HEK293 (cell line): ENCODE measurements around the gene TMEM263.

Experiments used
- BCL11B ChIP-seq: fragments of 450-650 bp; formaldehyde crosslinking; IDR thresholded peaks from 2 replicates; pipeline ENCODE4 v1.5.1; 2016; ENCODE audit warnings: low read depth, missing biosample characterization, missing genetic modification characterization
- EGR2 ChIP-seq: fragments of 450-650 bp; formaldehyde crosslinking; IDR thresholded peaks from 2 replicates; pipeline ENCODE4 v1.5.1; 2016; ENCODE audit warnings: low read depth, missing biosample characterization, missing genetic modification characterization
- KLF1 ChIP-seq: fragments of 450-650 bp; formaldehyde crosslinking; IDR thresholded peaks from 2 replicates; pipeline ENCODE4 v1.5.1; 2016; ENCODE audit warnings: missing biosample characterization, missing genetic modification characterization
- KLF10 ChIP-seq: fragments of 450-650 bp; IDR thresholded peaks from 2 replicates; pipeline ENCODE4 v1.5.1; 2018; ENCODE audit warnings: missing biosample characterization, mild to moderate bottlenecking, missing genetic modification characterization
- MYNN ChIP-seq: fragments of 450-650 bp; formaldehyde crosslinking; IDR thresholded peaks from 2 replicates; pipeline ENCODE4 v1.5.1; 2016; ENCODE audit warnings: missing biosample characterization, missing genetic modification characterization, borderline replicate concordance
- PRDM1 ChIP-seq: fragments of 450-650 bp; formaldehyde crosslinking; IDR thresholded peaks from 2 replicates; pipeline ENCODE4; 2016; ENCODE audit warnings: missing biosample characterization, missing genetic modification characterization
- SCRT1 ChIP-seq: fragments of 450-650 bp; formaldehyde crosslinking; IDR thresholded peaks from 2 replicates; pipeline ENCODE4 v1.5.1; 2016; ENCODE audit warnings: missing biosample characterization, missing genetic modification characterization, borderline replicate concordance
- ZBTB17 ChIP-seq: fragments of 450-650 bp; formaldehyde crosslinking; IDR thresholded peaks from 2 replicates; pipeline ENCODE4 v1.5.1; 2016; ENCODE audit warnings: missing biosample characterization, missing genetic modification characterization
- ZFP37 ChIP-seq: fragments of 450-650 bp; formaldehyde crosslinking; IDR thresholded peaks from 2 replicates; pipeline ENCODE4 v1.5.1; 2016; ENCODE audit warnings: missing biosample characterization, missing genetic modification characterization
- ZIC2 ChIP-seq: fragments of 450-650 bp; formaldehyde crosslinking; IDR thresholded peaks from 2 replicates; pipeline ENCODE4 v1.5.1; 2016; ENCODE audit warnings: missing biosample characterization, missing genetic modification characterization
- ZNF146 ChIP-seq: fragments of 450-650 bp; formaldehyde crosslinking; IDR thresholded peaks from 2 replicates; pipeline ENCODE4 v1.5.1; 2016; ENCODE audit warnings: missing biosample characterization, missing genetic modification characterization
- ZNF16 ChIP-seq: fragments of 450-650 bp; formaldehyde crosslinking; IDR thresholded peaks from 2 replicates; pipeline ENCODE4 v1.5.1; 2016; ENCODE audit warnings: low read depth, missing biosample characterization, missing genetic modification characterization
- ZNF175 ChIP-seq: fragments of 450-650 bp; formaldehyde crosslinking; IDR thresholded peaks from 2 replicates; pipeline ENCODE4 v1.5.1; 2016; ENCODE audit warnings: missing biosample characterization, missing genetic modification characterization
- ZNF19 ChIP-seq: fragments of 450-650 bp; formaldehyde crosslinking; IDR thresholded peaks from 2 replicates; pipeline ENCODE4; 2016; ENCODE audit warnings: missing biosample characterization, missing genetic modification characterization, low read depth
- ZNF211 ChIP-seq: fragments of 450-650 bp; formaldehyde crosslinking; IDR thresholded peaks from 2 replicates; pipeline ENCODE4 v1.5.1; 2016; ENCODE audit warnings: low read depth, missing biosample characterization, missing genetic modification characterization
- ZNF350 ChIP-seq: fragments of 450-650 bp; formaldehyde crosslinking; IDR thresholded peaks from 2 replicates; pipeline ENCODE4 v1.5.0; 2017; ENCODE audit warnings: missing biosample characterization, mild to moderate bottlenecking, missing genetic modification characterization
- ZNF366 ChIP-seq: fragments of 450-650 bp; formaldehyde crosslinking; conservative IDR thresholded peaks from 2 replicates; pipeline ENCODE4 v1.5.1; 2016; ENCODE audit warnings: missing biosample characterization, missing genetic modification characterization
- ZNF404 ChIP-seq: fragments of 450-650 bp; formaldehyde crosslinking; IDR thresholded peaks from 2 replicates; pipeline ENCODE4 v1.5.1; 2017; ENCODE audit warnings: missing biosample characterization, missing genetic modification characterization
- ZNF416 ChIP-seq: fragments of 450-650 bp; formaldehyde crosslinking; IDR thresholded peaks from 2 replicates; pipeline ENCODE4 v1.5.1; 2016; ENCODE audit warnings: missing biosample characterization, missing genetic modification characterization
- ZNF473 ChIP-seq: fragments of 450-650 bp; formaldehyde crosslinking; IDR thresholded peaks from 2 replicates; pipeline ENCODE4 v1.5.1; 2017; ENCODE audit warnings: missing biosample characterization, missing genetic modification characterization
- ZNF529 ChIP-seq: fragments of 450-650 bp; formaldehyde crosslinking; IDR thresholded peaks from 2 replicates; pipeline ENCODE4 v1.5.1; 2017; ENCODE audit warnings: missing genetic modification characterization, missing biosample characterization; ENCODE audit not compliant: insufficient replicate concordance
- ZNF585B ChIP-seq: fragments of 450-650 bp; formaldehyde crosslinking; IDR thresholded peaks from 2 replicates; pipeline ENCODE4 v1.5.1; 2016; ENCODE audit warnings: missing biosample characterization, missing genetic modification characterization
- ZNF621 ChIP-seq: fragments of 450-650 bp; formaldehyde crosslinking; IDR thresholded peaks from 2 replicates; pipeline ENCODE4 v1.5.1; 2017; ENCODE audit warnings: missing biosample characterization, missing genetic modification characterization
- ZSCAN30 ChIP-seq: fragments of 450-650 bp; IDR thresholded peaks from 2 replicates; pipeline ENCODE4 v1.5.1; 2018; ENCODE audit warnings: missing biosample characterization, mild to moderate bottlenecking, missing genetic modification characterization, moderate library complexity
- ZXDB ChIP-seq: fragments of 450-650 bp; formaldehyde crosslinking; IDR thresholded peaks from 2 replicates; pipeline ENCODE4 v1.5.1; 2016; ENCODE audit warnings: missing biosample characterization, missing genetic modification characterization
- TF ChIP-seq, protein P1 (sequence below): fragments of 450-650 bp; formaldehyde crosslinking; IDR thresholded peaks from 2 replicates; pipeline ENCODE4 v1.5.1; 2017; ENCODE audit warnings: missing biosample characterization, missing genetic modification characterization
- TF ChIP-seq, protein P2 (sequence below): fragments of 450-650 bp; formaldehyde crosslinking; IDR thresholded peaks from 2 replicates; pipeline ENCODE4 v1.5.1; 2017; ENCODE audit warnings: missing biosample characterization, missing genetic modification characterization
- TF ChIP-seq, protein P3 (sequence below): fragments of 450-650 bp; formaldehyde crosslinking; IDR thresholded peaks from 2 replicates; pipeline ENCODE4 v1.5.1; 2017; ENCODE audit warnings: missing biosample characterization, missing genetic modification characterization
- TF ChIP-seq, protein P4 (sequence below): fragments of 450-650 bp; IDR thresholded peaks from 2 replicates; pipeline ENCODE4 v1.5.1; 2018; ENCODE audit warnings: missing biosample characterization, missing genetic modification characterization
- TF ChIP-seq, protein P5 (sequence below): fragments of 450-650 bp; formaldehyde crosslinking; IDR thresholded peaks from 2 replicates; pipeline ENCODE4 v1.5.1; 2016; ENCODE audit warnings: missing biosample characterization, missing genetic modification characterization
- TF ChIP-seq, protein P6 (sequence below): fragments of 450-650 bp; formaldehyde crosslinking; optimal IDR thresholded peaks from 2 replicates; pipeline ENCODE3; 2016; ENCODE audit warnings: missing biosample characterization, mild to moderate bottlenecking, missing genetic modification characterization

TMEM263 gene

DNA sequence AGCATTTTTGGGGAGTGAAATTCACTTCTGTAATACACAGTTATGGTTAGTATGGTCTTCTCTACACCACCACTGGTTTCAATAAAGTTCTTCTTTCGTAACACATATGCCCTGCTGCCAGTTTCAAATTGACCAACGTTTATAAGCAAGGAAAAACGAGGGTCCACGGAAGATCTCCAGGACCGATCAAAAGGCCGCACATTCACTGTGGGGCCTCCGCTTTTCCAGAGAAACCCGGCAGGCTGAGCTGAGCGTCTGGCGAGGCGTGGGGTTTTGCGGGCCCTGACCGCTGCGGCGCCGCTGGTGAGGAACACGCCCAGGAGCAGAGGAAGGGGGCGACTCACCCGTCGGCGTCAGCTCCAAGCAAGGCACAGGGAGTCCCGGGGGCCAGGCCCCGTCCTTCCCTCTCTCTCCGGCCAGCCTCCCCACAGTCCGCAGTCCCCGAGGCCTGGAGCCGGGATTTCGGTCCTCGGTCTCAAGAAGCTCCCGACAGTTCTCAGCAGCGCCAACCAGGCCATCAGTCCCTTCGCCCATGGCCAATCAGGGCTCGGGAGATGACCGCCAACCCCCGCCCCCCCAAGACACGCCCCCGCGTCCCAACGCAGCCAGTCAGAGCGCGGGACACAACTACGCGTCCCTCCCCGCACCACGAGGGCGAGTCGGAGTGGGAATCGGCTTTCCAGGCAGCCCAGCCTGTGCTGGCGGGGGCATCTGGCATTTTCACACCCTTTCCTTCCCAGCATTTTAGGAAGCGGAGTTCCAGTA is 31.1 kb downstream of the TMEM263 start, which contains the start of gene MTERF2 (continued):
- TF ChIP-seq, protein P1, sequence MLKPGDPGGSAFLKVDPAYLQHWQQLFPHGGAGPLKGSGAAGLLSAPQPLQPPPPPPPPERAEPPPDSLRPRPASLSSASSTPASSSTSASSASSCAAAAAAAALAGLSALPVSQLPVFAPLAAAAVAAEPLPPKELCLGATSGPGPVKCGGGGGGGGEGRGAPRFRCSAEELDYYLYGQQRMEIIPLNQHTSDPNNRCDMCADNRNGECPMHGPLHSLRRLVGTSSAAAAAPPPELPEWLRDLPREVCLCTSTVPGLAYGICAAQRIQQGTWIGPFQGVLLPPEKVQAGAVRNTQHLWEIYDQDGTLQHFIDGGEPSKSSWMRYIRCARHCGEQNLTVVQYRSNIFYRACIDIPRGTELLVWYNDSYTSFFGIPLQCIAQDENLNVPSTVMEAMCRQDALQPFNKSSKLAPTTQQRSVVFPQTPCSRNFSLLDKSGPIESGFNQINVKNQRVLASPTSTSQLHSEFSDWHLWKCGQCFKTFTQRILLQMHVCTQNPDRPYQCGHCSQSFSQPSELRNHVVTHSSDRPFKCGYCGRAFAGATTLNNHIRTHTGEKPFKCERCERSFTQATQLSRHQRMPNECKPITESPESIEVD = no peak
- TF ChIP-seq ZNF19 (tag by site-specific recombination) (no peak), ZNF585B (no peak), ZFP37 (peak; percentile 74; the same call in 1 of the 2 replicates), BCL11B (tag by site-specific recombination) (no peak), ZNF529 (no peak), ZNF404 (tag by site-specific recombination) (no peak), ZNF621 (tag by site-specific recombination) (no peak), ZNF211 (tag by site-specific recombination) (no peak), ZNF350 (tag by site-specific recombination) (no peak), ZNF473 (no peak), ZIC2 (tag by site-specific recombination) (0 out of 2 replicates have a peak, but pooled peaks have one; percentile 11), ZXDB (tag by site-specific recombination) (peak; percentile 47; the same call in 1 of the 2 replicates), ZNF16 (no peak), ZBTB17 (tag by site-specific recombination) (peak; percentile 93), ZNF416 (no peak), KLF1 (tag by site-specific recombination) (no peak), KLF10 (tag by site-specific recombination) (0 out of 2 replicates have a peak, but pooled peaks have one; percentile 6), ZSCAN30 (tag by site-specific recombination) (peak; percentile 80), ZNF146 (no peak), PRDM1 (tag by site-specific recombination) (no peak), ZNF175 (no peak), MYNN (tag by site-specific recombination) (no peak), EGR2 (tag by site-specific recombination) (peak; percentile 66), ZNF366 (tag by site-specific recombination) (peak; percentile 51), SCRT1 (no peak)
- TF ChIP-seq, protein P2, sequence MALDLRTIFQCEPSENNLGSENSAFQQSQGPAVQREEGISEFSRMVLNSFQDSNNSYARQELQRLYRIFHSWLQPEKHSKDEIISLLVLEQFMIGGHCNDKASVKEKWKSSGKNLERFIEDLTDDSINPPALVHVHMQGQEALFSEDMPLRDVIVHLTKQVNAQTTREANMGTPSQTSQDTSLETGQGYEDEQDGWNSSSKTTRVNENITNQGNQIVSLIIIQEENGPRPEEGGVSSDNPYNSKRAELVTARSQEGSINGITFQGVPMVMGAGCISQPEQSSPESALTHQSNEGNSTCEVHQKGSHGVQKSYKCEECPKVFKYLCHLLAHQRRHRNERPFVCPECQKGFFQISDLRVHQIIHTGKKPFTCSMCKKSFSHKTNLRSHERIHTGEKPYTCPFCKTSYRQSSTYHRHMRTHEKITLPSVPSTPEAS (tag by site-specific recombination) = no peak
- TF ChIP-seq, protein P3, sequence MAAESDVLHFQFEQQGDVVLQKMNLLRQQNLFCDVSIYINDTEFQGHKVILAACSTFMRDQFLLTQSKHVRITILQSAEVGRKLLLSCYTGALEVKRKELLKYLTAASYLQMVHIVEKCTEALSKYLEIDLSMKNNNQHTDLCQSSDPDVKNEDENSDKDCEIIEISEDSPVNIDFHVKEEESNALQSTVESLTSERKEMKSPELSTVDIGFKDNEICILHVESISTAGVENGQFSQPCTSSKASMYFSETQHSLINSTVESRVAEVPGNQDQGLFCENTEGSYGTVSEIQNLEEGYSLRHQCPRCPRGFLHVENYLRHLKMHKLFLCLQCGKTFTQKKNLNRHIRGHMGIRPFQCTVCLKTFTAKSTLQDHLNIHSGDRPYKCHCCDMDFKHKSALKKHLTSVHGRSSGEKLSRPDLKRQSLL (tag by site-specific recombination) = peak; percentile 66; the same call in 1 of the 2 replicates
- TF ChIP-seq, protein P4, sequence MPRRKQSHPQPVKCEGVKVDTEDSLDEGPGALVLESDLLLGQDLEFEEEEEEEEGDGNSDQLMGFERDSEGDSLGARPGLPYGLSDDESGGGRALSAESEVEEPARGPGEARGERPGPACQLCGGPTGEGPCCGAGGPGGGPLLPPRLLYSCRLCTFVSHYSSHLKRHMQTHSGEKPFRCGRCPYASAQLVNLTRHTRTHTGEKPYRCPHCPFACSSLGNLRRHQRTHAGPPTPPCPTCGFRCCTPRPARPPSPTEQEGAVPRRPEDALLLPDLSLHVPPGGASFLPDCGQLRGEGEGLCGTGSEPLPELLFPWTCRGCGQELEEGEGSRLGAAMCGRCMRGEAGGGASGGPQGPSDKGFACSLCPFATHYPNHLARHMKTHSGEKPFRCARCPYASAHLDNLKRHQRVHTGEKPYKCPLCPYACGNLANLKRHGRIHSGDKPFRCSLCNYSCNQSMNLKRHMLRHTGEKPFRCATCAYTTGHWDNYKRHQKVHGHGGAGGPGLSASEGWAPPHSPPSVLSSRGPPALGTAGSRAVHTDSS (tag by site-specific recombination) = no peak
- TF ChIP-seq, protein P5, sequence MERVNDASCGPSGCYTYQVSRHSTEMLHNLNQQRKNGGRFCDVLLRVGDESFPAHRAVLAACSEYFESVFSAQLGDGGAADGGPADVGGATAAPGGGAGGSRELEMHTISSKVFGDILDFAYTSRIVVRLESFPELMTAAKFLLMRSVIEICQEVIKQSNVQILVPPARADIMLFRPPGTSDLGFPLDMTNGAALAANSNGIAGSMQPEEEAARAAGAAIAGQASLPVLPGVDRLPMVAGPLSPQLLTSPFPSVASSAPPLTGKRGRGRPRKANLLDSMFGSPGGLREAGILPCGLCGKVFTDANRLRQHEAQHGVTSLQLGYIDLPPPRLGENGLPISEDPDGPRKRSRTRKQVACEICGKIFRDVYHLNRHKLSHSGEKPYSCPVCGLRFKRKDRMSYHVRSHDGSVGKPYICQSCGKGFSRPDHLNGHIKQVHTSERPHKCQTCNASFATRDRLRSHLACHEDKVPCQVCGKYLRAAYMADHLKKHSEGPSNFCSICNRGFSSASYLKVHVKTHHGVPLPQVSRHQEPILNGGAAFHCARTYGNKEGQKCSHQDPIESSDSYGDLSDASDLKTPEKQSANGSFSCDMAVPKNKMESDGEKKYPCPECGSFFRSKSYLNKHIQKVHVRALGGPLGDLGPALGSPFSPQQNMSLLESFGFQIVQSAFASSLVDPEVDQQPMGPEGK (tag by site-specific recombination) = peak; percentile 72
- TF ChIP-seq, protein P6, sequence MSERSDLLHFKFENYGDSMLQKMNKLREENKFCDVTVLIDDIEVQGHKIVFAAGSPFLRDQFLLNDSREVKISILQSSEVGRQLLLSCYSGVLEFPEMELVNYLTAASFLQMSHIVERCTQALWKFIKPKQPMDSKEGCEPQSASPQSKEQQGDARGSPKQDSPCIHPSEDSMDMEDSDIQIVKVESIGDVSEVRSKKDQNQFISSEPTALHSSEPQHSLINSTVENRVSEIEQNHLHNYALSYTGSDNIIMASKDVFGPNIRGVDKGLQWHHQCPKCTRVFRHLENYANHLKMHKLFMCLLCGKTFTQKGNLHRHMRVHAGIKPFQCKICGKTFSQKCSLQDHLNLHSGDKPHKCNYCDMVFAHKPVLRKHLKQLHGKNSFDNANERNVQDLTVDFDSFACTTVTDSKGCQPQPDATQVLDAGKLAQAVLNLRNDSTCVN (tag by site-specific recombination) = peak; percentile 50
